Neural progenitor cell (in vitro differentiated cells): ENCODE results near the gene NELFB.

Experiments used
- CTCF ChIP-seq: fragments of 200-600 bp; sonication (generic); IDR thresholded peaks from 2 replicates; pipeline ENCODE4 v1.5.1; 2017; ENCODE audit warnings: antibody characterized with exemption, mild to moderate bottlenecking
- EZH2 ChIP-seq: fragments of 200-600 bp; sonication (generic); IDR thresholded peaks from 2 replicates; pipeline ENCODE4 v1.6.1; 2017; ENCODE audit warnings: antibody characterized with exemption, mild to moderate bottlenecking, moderate library complexity
- EZH2phosphoT487 ChIP-seq: fragments of 200-600 bp; sonication (generic); IDR thresholded peaks from 2 replicates; pipeline ENCODE4 v1.6.1; 2017; ENCODE audit warnings: antibody characterized with exemption

DNA sequence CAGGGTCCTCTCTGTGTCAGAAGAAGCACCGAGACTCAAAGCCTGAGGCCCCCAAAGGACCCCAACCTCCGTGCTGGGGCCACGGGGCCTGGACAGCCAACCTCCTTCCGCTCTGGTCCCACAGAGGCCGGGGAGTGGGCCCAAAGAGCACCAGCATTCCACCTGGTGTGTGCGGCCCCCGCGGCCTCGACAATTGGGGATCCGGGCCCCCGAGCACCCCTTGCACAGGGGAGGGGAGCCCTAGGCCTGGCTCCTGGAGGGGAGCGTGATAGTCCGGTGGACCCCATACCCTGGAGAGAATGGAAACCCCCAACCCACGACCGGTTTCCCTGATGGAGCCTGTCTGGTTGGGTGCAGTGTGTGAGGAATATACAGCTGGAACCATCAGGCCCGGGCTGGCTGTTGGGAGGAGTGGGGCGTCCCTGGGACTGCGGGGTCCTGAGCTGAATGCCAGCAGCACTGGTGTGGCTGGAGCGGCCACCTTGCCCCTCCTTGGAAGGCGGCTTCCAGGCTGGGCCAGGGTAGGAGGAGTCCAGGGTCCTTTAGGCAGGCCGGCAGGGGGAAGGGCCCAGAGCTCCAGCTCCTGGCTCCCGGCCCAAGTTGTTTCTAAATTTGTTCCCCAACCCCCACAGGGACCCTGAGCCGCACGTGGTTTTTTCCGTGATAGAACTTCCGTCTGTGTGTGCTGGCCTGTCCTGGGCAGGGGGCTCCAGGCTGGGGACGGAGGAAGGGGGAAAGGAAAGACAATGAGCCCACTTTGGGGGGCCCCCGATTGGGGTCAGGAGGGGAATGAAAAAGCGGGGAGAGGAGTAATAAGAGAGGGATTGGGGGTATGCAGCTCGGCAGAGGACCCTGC lies 21.6 kb downstream of the NELFB start:
- TF ChIP-seq CTCF (no peak), EZH2phosphoT487 (no peak), EZH2 (no peak)
